ENCODE measurements around the gene PLXND1. TPM values are rescaled to one million over a fixed set of nuclear protein-coding genes. Genes with fewer than 3 reads are reported as not detected.

Gene PLXND1
- total RNA-seq, 4 donors from 2014 or later: 45.0 to 77.9 (median 61.5) TPM

DNA sequence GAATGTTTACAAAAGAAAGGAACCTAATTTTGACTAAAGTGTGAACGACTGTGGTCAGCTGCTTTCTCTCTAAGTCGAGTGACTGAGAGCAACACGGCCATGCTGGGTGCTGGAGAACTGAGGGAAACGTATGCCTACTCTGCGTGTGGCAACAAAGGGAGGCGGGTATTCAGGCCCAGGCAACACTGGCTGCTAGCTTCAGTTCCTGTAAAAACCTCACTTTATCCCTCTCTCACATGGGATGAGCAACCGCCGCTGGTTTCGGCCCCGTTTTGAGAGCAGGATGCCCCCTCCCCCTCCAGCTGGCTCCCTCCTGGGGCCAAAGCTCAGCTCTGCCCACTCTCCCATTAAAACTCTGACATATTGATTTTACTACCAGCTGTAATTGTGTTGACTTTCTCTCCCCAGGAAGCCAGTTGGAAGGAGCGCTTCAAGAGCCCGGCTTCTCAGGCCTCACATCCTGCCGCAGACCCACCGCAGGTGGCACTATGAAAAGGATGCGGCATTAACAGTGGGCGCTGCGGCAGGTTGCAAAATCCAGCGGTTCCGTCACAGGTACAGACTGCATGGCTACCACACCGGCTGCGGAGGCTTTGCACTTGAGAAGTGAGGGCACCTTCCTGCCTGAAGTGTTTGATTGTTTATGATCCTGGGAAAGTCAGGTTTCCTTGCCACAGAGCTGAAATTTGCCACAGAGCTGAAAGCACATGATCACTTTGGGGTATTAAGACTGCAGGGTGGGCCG, 12.7 kb downstream of the PLXND1 start:
- peaks cover 0 to 100% (median 76%) of the 10 kb centered on the region in 3 donors for H3K4me1 ChIP-seq
- TF ChIP-seq POLR2AphosphoS5 (IDR thresholded peaks at IDR 0.05): no peak
- TF ChIP-seq, protein P1, sequence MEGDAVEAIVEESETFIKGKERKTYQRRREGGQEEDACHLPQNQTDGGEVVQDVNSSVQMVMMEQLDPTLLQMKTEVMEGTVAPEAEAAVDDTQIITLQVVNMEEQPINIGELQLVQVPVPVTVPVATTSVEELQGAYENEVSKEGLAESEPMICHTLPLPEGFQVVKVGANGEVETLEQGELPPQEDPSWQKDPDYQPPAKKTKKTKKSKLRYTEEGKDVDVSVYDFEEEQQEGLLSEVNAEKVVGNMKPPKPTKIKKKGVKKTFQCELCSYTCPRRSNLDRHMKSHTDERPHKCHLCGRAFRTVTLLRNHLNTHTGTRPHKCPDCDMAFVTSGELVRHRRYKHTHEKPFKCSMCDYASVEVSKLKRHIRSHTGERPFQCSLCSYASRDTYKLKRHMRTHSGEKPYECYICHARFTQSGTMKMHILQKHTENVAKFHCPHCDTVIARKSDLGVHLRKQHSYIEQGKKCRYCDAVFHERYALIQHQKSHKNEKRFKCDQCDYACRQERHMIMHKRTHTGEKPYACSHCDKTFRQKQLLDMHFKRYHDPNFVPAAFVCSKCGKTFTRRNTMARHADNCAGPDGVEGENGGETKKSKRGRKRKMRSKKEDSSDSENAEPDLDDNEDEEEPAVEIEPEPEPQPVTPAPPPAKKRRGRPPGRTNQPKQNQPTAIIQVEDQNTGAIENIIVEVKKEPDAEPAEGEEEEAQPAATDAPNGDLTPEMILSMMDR (IDR thresholded peaks at IDR 0.05): no peak
- ATAC-seq: no peak
- no peaks in the 10 kb centered on the region for H3K27me3 ChIP-seq
- H3K4me3 ChIP-seq: peak overlapping the region in 1 of 2 donors; percentile 4
- H3K27ac ChIP-seq: peak overlapping the region in 3 of 4 donors; percentile 76 to 84 (median 79)
- H3K36me3 ChIP-seq: peaks cover 0 to 4% of the 10 kb centered on the region in 2 donors
- WGBS, 2 donors (ENCODE audit: low coverage in 1 of 2): 61 to 79% methylated on average over 5 of the region's 22 CpGs
- no peaks in the 10 kb centered on the region for H3K9me3 ChIP-seq

DNA sequence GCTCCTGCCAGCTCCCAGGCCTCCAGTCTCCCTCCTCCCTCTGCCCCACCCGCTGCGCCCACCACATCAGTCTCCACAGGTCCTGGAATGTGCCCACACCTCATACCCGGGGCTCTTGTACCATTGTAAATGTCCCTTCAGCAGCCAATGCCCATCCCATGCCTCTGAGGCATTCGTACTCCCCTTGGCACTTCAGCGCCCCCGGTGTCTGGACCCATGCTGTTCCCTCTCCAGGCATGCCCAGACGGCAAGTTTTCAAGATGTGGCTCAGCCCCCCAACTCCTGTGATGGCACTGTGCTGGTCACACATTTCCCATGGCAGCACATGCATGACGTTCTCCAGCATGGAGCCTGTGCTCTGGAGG, 13.3 kb downstream of the PLXND1 start:
- H3K27ac ChIP-seq: peak overlapping the region; percentile 12 to 84 (median 78)
- H3K4me3 ChIP-seq: peak overlapping the region in 1 of 2 donors; percentile 22
- peaks cover 0 to 10% of the 10 kb centered on the region in 2 donors for H3K36me3 ChIP-seq
- ATAC-seq: no peak
- peaks cover 0 to 100% (median 71%) of the 10 kb centered on the region in 3 donors for H3K4me1 ChIP-seq
- 63 to 86% methylated on average over 5 to 7 of the region's 8 CpGs for WGBS, 2 donors (ENCODE audit: low coverage in 1 of 2)
- H3K27me3 ChIP-seq: no peaks in the 10 kb centered on the region
- H3K9me3 ChIP-seq: no peaks in the 10 kb centered on the region
- TF ChIP-seq, protein P1 (IDR thresholded peaks at IDR 0.05): no peak
- TF ChIP-seq EP300 (IDR thresholded peaks at IDR 0.05): no peak
- TF ChIP-seq POLR2AphosphoS5 (IDR thresholded peaks at IDR 0.05): no peak
- TF ChIP-seq POLR2A (IDR thresholded peaks at IDR 0.05): no peak

DNA sequence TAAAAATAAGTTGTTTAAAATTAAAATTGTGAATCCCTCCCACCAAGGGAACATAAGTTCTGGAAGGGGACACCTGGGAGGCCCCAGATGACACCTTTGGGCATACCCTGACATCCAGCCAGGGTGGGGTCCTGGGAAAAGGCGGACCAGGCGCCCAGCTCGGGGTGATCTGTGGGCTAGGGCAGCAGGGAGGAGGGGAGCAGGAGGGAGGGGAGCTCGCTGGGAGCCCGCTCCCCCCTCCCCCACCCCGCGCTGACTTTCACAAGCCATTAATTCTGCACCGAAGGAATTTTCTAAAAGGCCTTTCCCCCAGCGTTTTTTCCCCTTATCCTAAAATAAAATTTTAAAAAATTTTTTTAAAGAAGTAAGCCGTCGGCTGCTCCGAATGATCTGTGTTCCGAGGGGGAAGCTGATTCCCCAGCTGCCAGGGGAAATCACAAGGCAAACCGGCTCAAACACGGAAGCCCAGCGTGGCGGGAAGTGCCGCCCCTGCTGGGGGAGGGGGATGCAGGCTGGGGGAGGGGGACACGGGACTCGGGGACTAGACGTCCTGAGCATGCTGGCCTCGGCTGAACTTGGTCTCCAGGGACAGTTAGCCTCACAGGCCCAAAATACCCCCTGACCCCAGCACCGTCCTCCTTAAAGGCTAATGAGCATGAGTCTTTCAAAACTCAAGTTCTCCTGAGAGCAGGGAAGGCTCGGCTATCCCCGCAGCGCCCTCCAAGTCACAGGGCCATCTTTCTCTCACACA, 13.9 kb downstream of the PLXND1 start:
- H3K27ac ChIP-seq: peak overlapping the region; percentile 12 to 84 (median 78)
- peak; percentile 24 for ATAC-seq
- H3K36me3 ChIP-seq: peaks cover 0 to 16% of the 10 kb centered on the region in 2 donors
- H3K9me3 ChIP-seq: no peaks in the 10 kb centered on the region
- peaks cover 0 to 100% (median 67%) of the 10 kb centered on the region in 3 donors for H3K4me1 ChIP-seq
- H3K4me3 ChIP-seq: peak overlapping the region in 1 of 2 donors; percentile 22
- WGBS, 2 donors (ENCODE audit: low coverage in 1 of 2): 41 to 61% methylated on average over 7 to 9 of the region's 26 CpGs
- no peaks in the 10 kb centered on the region for H3K27me3 ChIP-seq
- TF ChIP-seq POLR2A (IDR thresholded peaks at IDR 0.05) (no peak), POLR2AphosphoS5 (IDR thresholded peaks at IDR 0.05) (peak; percentile 18)
- TF ChIP-seq, protein P1 (IDR thresholded peaks at IDR 0.05): no peak

DNA sequence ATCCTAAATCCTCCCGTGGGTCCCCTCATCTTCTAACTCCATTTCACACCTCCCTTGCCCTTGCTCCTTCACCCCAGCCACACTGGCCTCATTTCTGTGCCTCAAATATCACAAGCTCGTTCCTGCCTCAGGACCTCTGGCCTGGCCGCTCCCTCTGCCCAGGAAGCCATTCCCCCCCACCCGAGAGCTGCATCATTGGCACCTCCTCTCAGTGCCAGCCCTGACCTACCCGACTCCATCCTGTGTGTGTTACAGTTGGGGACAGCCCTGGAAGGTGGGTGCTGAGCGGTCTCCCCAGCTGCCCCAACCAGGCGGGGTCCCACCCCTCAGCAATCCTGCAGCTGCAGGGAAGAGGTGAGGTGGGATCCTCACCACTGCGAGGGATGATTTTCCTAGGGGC, 14.5 kb downstream of the PLXND1 start:
- TF ChIP-seq EP300 (IDR thresholded peaks at IDR 0.05) (no peak), POLR2A (IDR thresholded peaks at IDR 0.05) (no peak), POLR2AphosphoS5 (IDR thresholded peaks at IDR 0.05) (no peak)
- TF ChIP-seq, protein P1 (IDR thresholded peaks at IDR 0.05): no peak
- peaks cover 0 to 17% of the 10 kb centered on the region in 2 donors for H3K36me3 ChIP-seq
- 63 to 64% methylated on average over 1 to 7 of the region's 8 CpGs for WGBS, 2 donors (ENCODE audit: low coverage in 1 of 2)
- H3K27me3 ChIP-seq: no peaks in the 10 kb centered on the region
- H3K27ac ChIP-seq: peak overlapping the region in 3 of 4 donors; percentile 71 to 84 (median 79)
- H3K4me1 ChIP-seq: peaks cover 0 to 100% (median 67%) of the 10 kb centered on the region in 3 donors
- no peak overlapping the region for H3K4me3 ChIP-seq
- ATAC-seq: no peak
- no peaks in the 10 kb centered on the region for H3K9me3 ChIP-seq
